Fibroblast of skin of abdomen (primary cell): Measurements from ENCODE around the gene ZNF587B.
A peak's percentile ranks its signal among the peaks of the same experiment; 100 is the strongest.
"Not testable (repeated sequence)": the region's sequence is repeated elsewhere in the genome, so short reads cannot be mapped to it uniquely, and the experiment has no call there.

Experiments used
- DNase-seq: peaks from one replicate; pipeline ENCODE4 v3.0.0-alpha.2; 2013

The ZNF587B gene

DNA sequence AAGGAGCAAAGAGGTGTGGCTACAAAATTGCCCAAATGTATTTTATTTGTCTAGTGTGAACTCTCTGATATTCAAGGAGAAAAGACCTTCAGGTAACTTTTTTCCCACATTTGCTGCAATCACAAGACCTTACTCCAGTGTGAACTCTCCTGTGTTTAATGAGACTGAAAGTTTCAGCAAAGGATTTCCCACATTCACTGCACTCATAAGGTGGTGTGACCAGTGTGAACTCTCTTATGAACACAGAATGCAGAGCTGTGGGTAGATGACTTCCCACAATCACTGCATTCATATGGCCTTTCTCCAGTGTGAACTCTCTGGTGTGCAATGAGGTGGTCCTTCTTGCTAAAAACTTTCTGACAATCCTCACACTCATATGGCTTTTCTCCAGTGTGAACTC, 42.4 kb downstream of the ZNF587B start:
- no peak for DNase-seq

DNA sequence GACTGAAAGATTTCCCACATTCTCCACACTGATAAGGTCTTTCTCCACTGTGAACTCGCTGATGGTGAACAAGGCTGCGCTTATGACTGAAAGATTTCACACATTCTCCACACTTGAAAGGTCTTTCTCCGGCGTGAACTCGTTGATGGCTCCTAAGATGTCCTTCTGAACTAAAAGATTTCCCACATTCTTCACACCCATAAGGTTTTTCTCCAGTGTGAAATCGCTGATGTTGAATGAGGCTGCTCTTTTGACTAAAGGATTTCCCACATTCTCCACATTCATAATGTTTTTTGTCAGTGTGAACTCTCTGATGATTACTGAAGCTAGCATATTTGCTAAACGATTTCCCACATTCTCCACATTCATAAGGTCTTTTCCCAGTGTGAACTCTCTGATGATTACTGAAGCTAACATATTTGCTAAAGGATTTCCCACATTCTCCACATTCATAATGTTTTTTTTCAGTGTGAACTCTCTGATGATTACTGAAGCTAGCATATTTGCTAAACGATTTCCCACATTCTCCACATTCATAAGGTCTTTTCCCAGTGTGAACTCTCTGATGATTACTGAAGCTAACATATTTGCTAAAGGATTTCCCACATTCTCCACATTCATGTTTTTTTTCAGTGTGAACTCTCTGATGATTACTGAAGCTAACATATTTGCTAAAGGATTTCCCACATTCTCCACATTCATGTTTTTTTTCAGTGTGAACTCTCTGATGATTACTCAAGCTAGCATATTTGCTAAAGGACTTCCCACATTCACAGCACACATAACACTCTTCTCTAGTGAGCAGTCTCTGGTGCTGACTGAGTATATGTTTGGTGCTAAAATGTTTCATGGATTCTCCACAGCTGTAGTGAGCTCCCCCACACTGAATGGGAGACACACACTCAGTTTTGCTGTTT, 44.0 kb downstream of the ZNF587B start:
- not testable (repeated sequence) for DNase-seq

DNA sequence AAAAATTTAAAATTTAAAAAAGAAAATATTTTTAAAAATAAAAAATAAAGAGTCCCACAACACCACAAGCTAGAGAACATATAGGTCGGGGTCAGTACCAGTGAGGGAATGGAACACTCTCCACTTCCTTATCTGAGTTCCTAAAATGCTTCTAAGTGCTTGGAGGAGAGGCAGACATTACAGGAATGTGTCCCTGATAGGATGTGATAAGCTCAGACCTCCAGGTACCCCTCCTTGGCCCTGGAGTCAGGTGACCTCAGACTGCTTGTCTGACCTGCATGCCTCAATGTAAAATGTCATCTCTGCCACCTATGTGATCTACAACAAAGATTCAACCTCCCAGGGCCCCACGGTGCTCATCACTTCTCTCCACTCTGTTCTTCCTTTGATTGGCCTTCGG, 55.9 kb downstream of the ZNF587B start:
- no peak for DNase-seq

DNA sequence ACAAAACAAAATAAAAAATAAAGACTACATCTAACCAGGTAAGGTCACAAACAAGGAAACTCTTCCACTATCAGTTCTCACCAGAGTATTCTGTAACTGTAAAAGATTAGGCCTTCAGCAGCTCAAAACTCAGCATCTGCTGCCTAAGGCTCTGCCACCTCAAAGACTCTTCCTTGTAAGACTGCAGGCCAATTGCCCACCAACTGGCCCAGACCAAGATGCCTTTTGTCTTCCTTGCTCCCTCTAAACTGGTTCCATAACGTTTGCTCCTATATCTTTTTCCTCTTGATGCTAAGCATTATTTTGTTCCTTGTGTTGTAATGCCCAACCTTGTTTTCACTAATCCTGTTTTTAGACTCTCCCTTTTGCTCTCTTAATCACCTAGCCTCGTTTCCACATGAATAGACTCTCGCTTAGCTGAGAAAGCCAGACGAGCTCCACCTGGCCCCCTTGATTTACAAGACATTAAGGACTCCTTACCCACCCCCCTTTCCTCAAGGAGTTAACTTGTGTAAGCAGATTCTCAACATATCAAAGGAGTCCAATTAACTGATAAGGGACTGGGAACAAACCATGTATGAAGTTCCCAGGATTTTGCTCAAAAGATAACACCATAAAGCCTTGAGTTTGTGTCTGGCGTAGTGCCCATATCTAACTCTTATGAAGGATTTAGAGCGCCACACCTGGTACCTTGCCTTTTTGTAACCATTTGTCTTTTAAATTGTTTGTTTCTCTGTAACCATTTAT, 57.3 kb downstream of the ZNF587B start:
- DNase-seq: no peak

DNA sequence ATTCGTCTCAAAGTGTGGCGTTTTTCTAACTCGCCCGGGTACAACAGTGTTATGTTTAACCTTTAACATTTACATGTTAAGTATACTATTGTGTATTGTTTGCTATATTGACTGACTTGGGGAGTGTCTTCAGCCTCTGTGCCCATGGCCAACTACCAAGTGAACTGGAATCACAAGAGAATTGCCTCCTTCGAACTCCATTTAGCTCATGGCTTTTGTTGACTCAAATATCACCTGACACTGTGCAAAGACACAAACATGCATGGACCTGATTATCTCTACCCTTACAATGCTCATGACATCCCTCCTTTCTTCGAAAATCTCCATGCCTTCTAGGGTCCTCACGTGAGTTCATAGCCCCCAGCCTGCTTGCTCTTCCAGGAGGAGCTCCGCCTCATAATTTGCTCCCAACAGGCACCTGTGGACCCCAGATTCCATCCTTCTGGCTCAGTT, 58.0 kb downstream of the ZNF587B start:
- no peak for DNase-seq

DNA sequence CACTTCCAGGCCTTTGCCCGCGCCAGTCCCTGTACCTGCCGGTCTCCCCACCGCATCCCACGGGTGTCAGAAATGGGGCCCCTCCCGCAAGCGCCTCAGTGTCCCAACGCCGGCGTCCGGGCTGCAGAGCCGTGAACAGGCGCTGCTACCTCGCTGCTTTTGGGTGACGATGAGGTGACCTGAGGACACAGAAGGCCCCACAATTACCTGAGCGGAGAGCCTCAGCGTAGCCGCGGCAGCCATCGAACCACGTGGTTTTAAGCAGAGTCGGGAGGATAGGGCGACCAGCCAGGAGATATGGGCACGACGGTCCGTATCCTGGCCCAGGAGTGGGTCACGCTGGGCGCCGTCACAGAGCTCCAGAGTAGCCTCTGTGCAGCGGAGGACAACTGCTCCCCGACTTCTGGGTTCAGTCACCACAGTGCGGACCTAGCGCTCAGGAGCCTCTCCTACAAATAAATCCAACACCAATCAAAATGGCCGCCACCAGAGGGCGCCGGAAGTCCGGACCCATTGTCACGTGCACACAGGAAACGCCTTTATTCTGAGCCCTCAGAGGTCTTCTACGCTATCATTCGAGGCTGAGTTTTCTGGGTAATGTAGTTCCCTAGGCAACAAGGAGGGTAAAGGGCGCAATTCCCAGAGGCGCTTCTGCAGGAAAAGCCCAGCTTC, 58.6 kb downstream of the ZNF587B start, which contains the start of gene ZNF814:
TSS of gene ZNF814 (minus strand) at position 478 of the 672 bp plus-strand sequence. CDS start at position 243, 235 bp downstream.
- DNase-seq: peak; percentile 80

DNA sequence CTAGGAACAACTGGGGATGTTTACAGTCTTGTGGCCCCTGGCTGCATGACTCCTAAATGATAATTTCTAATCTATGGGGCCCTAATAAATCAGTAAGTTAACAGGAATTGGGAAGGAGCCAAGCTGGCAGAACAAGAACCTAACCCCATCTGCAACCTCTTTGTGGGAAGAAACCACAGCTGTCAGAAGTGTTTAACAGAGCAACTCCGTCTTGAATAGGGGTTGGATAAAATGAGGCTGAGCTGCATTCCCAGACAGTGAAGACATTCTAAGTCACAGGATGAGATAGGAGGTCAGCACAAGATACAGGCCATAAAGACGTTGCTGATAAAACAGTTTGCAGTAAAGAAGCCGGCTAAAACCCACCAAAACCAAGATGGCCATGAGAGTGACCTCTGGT, 60.6 kb downstream of the ZNF587B start:
- peak; percentile 73 for DNase-seq
